ENCODE measurements around the gene PDE1C.

Gene PDE1C

DNA sequence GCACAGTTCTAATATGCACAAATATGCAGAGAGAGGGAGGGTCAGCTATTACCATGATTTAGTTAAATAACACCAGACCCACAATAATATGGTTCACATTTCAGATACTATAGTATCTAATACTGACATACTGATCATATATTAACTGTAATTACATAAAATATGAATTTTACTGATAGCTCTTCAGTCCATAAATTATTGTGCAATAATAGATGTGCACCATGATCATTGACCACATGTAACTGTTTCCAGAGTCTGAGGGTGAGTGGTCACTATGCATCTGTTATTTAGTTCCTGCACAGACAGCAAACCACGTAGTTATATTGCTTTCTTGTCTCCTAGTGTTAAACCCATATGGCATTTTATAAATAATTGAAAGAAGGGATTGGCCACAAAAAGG is 353.9 kb downstream of the PDE1C start:
- Histone ChIP-seq H3K27ac (ENCODE audit: low read depth, low read length) (no peak overlapping the region), H3K9ac (ENCODE audit: low read depth in 1 of 2, low read length in 2 of 2) (no peak overlapping the region), H3K36me3 (ENCODE audit: control insufficient read depth in 1 of 2, insufficient read depth in 2 of 2, low read length in 2 of 2) (no peaks in the 10 kb centered on the region), H3K4me1 (ENCODE audit: control insufficient read depth in 1 of 2, insufficient read depth in 2 of 2, low read length in 2 of 2) (no peaks in the 10 kb centered on the region), H3K9me3 (ENCODE audit: control insufficient read depth in 1 of 2, low read length in 2 of 2) (no peaks in the 10 kb centered on the region), H3K4me3 (ENCODE audit: low read depth in 1 of 2, low read length in 2 of 2) (no peak overlapping the region), H3K27me3 (ENCODE audit: control insufficient read depth in 1 of 2, insufficient read depth in 2 of 2, low read length in 2 of 2) (no peaks in the 10 kb centered on the region)

DNA sequence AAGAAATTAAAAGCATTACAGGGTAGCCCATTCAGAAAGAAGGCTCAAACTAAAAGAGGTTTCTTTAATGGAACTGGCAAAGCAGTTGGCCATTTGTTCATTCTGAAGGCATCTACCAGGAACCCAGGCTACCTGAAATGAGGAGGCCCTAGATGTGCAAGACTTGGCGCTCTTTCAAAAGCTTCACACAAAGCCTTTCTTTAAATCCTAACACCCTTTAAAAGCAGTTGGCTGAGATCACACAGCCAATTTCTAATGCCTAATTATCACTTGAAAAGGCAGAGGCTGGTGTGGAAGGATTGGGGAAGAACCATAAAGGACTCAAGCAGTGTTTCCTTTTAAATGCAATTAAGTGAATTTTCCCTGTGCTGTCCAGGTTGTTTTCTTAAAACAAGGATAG is 360.0 kb downstream of the PDE1C start:
- Histone ChIP-seq H3K9ac (ENCODE audit: low read depth in 1 of 2, low read length in 2 of 2) (no peak overlapping the region), H3K36me3 (ENCODE audit: control insufficient read depth in 1 of 2, insufficient read depth in 2 of 2, low read length in 2 of 2) (no peaks in the 10 kb centered on the region), H3K27ac (ENCODE audit: low read depth, low read length) (no peak overlapping the region), H3K27me3 (ENCODE audit: control insufficient read depth in 1 of 2, insufficient read depth in 2 of 2, low read length in 2 of 2) (no peaks in the 10 kb centered on the region), H3K4me1 (ENCODE audit: control insufficient read depth in 1 of 2, insufficient read depth in 2 of 2, low read length in 2 of 2) (no peaks in the 10 kb centered on the region), H3K9me3 (ENCODE audit: control insufficient read depth in 1 of 2, low read length in 2 of 2) (no peaks in the 10 kb centered on the region), H3K4me3 (ENCODE audit: low read depth in 1 of 2, low read length in 2 of 2) (no peak overlapping the region)

DNA sequence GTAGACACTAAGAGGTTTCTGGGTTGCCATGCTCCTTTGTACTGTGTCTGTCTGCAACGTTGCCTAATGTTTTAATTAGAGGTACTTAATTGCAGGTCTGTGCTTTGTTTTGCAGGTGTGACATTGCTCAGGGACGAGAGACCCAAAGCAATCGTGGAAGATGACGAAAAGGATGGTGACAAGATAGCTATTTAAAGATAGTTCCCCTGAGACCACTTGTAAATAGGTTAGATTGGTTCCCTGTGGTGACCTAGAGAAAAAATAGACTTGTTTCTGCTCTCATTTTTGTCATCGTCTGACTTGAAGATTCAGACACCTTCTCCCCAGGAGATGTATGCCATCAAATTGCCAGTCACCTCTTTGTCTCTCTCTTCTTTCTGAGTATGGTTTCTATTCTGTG is 363.1 kb downstream of the PDE1C start:
- H3K9ac ChIP-seq (ENCODE audit: low read depth in 1 of 2, low read length in 2 of 2) = no peak overlapping the region
- H3K4me3 ChIP-seq (ENCODE audit: low read depth in 1 of 2, low read length in 2 of 2) = no peak overlapping the region
- H3K4me1 ChIP-seq (ENCODE audit: control insufficient read depth in 1 of 2, insufficient read depth in 2 of 2, low read length in 2 of 2) = no peaks in the 10 kb centered on the region
- no peaks in the 10 kb centered on the region for H3K9me3 ChIP-seq (ENCODE audit: control insufficient read depth in 1 of 2, low read length in 2 of 2)
- no peak overlapping the region for H3K27ac ChIP-seq (ENCODE audit: low read depth, low read length)
- H3K36me3 ChIP-seq (ENCODE audit: control insufficient read depth in 1 of 2, insufficient read depth in 2 of 2, low read length in 2 of 2) = no peaks in the 10 kb centered on the region
- no peaks in the 10 kb centered on the region for H3K27me3 ChIP-seq (ENCODE audit: control insufficient read depth in 1 of 2, insufficient read depth in 2 of 2, low read length in 2 of 2)

DNA sequence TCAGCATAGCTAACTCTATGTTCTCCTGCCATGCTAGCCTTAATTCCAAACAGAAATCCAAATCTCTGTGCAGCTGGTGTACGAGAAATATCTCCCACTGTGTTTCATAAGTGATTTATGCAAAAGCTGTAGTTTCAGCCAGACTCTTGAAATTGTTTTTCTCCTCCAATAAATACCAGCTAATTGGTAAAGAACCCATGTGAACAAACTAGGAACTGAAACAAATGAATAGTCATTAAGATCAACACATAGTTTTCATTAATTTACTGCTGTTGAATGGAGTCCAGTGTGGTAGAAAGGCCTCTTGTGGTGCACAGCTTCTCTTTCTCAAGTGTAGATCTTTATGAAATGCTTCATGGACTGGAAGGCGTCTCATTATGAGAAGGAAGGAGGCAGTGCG is 364.8 kb downstream of the PDE1C start:
- H3K9me3 ChIP-seq (ENCODE audit: control insufficient read depth in 1 of 2, low read length in 2 of 2) = no peaks in the 10 kb centered on the region
- no peaks in the 10 kb centered on the region for H3K4me1 ChIP-seq (ENCODE audit: control insufficient read depth in 1 of 2, insufficient read depth in 2 of 2, low read length in 2 of 2)
- no peak overlapping the region for H3K4me3 ChIP-seq (ENCODE audit: low read depth in 1 of 2, low read length in 2 of 2)
- H3K27ac ChIP-seq (ENCODE audit: low read depth, low read length) = no peak overlapping the region
- H3K36me3 ChIP-seq (ENCODE audit: control insufficient read depth in 1 of 2, insufficient read depth in 2 of 2, low read length in 2 of 2) = no peaks in the 10 kb centered on the region
- H3K9ac ChIP-seq (ENCODE audit: low read depth in 1 of 2, low read length in 2 of 2) = no peak overlapping the region
- H3K27me3 ChIP-seq (ENCODE audit: control insufficient read depth in 1 of 2, insufficient read depth in 2 of 2, low read length in 2 of 2) = no peaks in the 10 kb centered on the region

DNA sequence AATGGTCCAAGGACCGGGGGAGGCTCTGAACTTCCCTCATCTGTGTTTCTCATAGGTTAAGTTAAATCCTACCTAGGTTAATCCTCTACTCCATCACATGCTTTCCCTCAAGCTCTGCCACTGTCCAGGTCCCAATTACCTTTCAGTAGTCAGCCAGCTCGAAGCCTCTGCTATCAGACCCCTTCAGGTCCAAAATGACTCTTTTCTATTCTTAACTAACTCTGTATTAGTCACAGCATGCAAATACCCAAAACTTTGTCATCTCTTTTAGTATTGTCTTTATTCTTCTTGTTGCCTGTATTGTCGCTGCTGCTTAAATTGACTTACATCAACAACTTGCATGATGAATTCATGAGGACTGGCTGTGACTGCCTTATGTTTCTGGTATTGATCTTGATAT is 367.9 kb downstream of the PDE1C start:
- H3K4me1 ChIP-seq (ENCODE audit: control insufficient read depth in 1 of 2, insufficient read depth in 2 of 2, low read length in 2 of 2) = no peaks in the 10 kb centered on the region
- no peaks in the 10 kb centered on the region for H3K9me3 ChIP-seq (ENCODE audit: control insufficient read depth in 1 of 2, low read length in 2 of 2)
- no peaks in the 10 kb centered on the region for H3K36me3 ChIP-seq (ENCODE audit: control insufficient read depth in 1 of 2, insufficient read depth in 2 of 2, low read length in 2 of 2)
- no peak overlapping the region for H3K4me3 ChIP-seq (ENCODE audit: low read depth in 1 of 2, low read length in 2 of 2)
- no peaks in the 10 kb centered on the region for H3K27me3 ChIP-seq (ENCODE audit: control insufficient read depth in 1 of 2, insufficient read depth in 2 of 2, low read length in 2 of 2)
- H3K9ac ChIP-seq (ENCODE audit: low read depth in 1 of 2, low read length in 2 of 2) = no peak overlapping the region
- H3K27ac ChIP-seq (ENCODE audit: low read depth, low read length) = no peak overlapping the region

Measured in duodenal mucosa (tissue), 2 donors.